MCF 10A (cell line): ENCODE measurements around the gene APBA1. TPM values are rescaled to one million over a fixed set of nuclear protein-coding genes. Genes with fewer than 3 reads are reported as not detected.

Source experiments
- BruUV-seq: library from RNA; stranded (reverse); fragments of 400-500 nt; replicated peaks from 2 replicates; lab custom pipeline; 2021; lab: Mats Ljungman, UMichigan
- CTCF ChIA-PET: fragments of 300-600 bp; sonication (Branson Sonifier 250); formaldehyde crosslinking; extraction: SDS; loops from one replicate; lab custom pipeline; 2021; ENCODE audit warnings: antibody characterized with exemption, inconsistent platforms; lab: Yijun Ruan, JAX
- POLR2A ChIA-PET: fragments of 300-600, 350-650 bp; sonication (Branson Sonifier 250); formaldehyde crosslinking; extraction: SDS; loops from one replicate; lab custom pipeline; 2020; ENCODE audit warnings: antibody characterized with exemption, inconsistent platforms; lab: Yijun Ruan, JAX
- DNase-seq: peaks from one replicate; pipeline ENCODE4 v3.0.0-alpha.2; 2018; ENCODE audit not compliant: unreplicated experiment
- H3K27ac Mint-ChIP-seq: one replicate; pipeline ENCODE4 v1.8.0; 2022; ENCODE audit warnings: mild to moderate bottlenecking, low read depth, mixed read lengths; ENCODE audit not compliant: unreplicated experiment
- H3K27me3 Mint-ChIP-seq: one replicate; pipeline ENCODE4 v1.8.0; 2022; ENCODE audit warnings: mixed read lengths; ENCODE audit not compliant: insufficient read depth, unreplicated experiment
- H3K36me3 Mint-ChIP-seq: one replicate; pipeline ENCODE4 v1.8.0; 2022; ENCODE audit warnings: mild to moderate bottlenecking, moderate library complexity, mixed read lengths; ENCODE audit not compliant: insufficient read depth, unreplicated experiment
- H3K4me1 Mint-ChIP-seq: one replicate; pipeline ENCODE4 v1.8.0; 2022; ENCODE audit warnings: mixed read lengths; ENCODE audit not compliant: insufficient read depth, unreplicated experiment
- H3K4me3 Mint-ChIP-seq: one replicate; pipeline ENCODE4 v1.8.0; 2022; ENCODE audit warnings: mild to moderate bottlenecking, moderate library complexity, mixed read lengths; ENCODE audit not compliant: unreplicated experiment
- H3K9me3 Mint-ChIP-seq: one replicate; pipeline ENCODE4 v1.8.0; 2022; ENCODE audit warnings: mixed read lengths; ENCODE audit not compliant: unreplicated experiment
- CTCF ChIP-seq: fragments of 200-600 bp; IDR thresholded peaks from one replicate; pipeline ENCODE4 v1.8.0; 2022; ENCODE audit warnings: antibody characterized with exemption, mild to moderate bottlenecking; ENCODE audit not compliant: unreplicated experiment
- intact Hi-C: fragments of 100-400 bp; cut with micrococcal nuclease; formaldehyde crosslinking; loops from 2 replicates; pipeline ENCODE4 v1.14.1; 2022
- total RNA-seq: library from RNA; stranded (reverse); gene quantifications from 2 replicates; pipeline ENCODE4 v1.2.3, GENCODE V29; 2022

APBA1 gene
- total RNA-seq, 1 experiment from 2014 or later: 0.07 TPM

- intact Hi-C loops: no loop called here
- H3K9me3 Mint-ChIP-seq: peaks cover 8% of the 10 kb centered on the region
- peaks cover 26% of the 10 kb centered on the region for H3K27me3 Mint-ChIP-seq
- no peak overlapping the region for H3K27ac Mint-ChIP-seq
- no peaks in the 10 kb centered on the region for H3K4me1 Mint-ChIP-seq
- no peaks in the 10 kb centered on the region for H3K36me3 Mint-ChIP-seq
- CTCF ChIA-PET: interaction anchor here (1.0 kb wide), 1 partner anchor 20 kb away, joined by 3 read pairs; no protein-coding TSS in a partner anchor
- H3K4me3 Mint-ChIP-seq: no peak overlapping the region
- no peak for DNase-seq
- no TSS peak for BruUV-seq
- POLR2A ChIA-PET: no interaction called here
- no peak for TF ChIP-seq CTCF
These were observed 26.7 kb downstream of the APBA1 start for GRCh38 chr9:69645488-69645887.

- Mint-ChIP-seq H3K4me1 (no peaks in the 10 kb centered on the region), H3K9me3 (peaks cover 8% of the 10 kb centered on the region), H3K27me3 (peaks cover 26% of the 10 kb centered on the region), H3K4me3 (no peak overlapping the region), H3K27ac (no peak overlapping the region), H3K36me3 (no peaks in the 10 kb centered on the region)
- DNase-seq: no peak
- ChIA-PET CTCF (interaction anchor here (0.6 to 1.1 kb wide), 4 partner anchors 102 to 276 kb away, joined by 3 to 5 read pairs (median 4); no protein-coding TSS in a partner anchor), POLR2A (no interaction called here)
- intact Hi-C loops: no loop called here
- TF ChIP-seq CTCF: no peak
- no TSS peak for BruUV-seq
These were observed 29.1 kb downstream of the APBA1 start for GRCh38 chr9:69643098-69643497.

- DNase-seq: peak; percentile 9
- Mint-ChIP-seq H3K27ac (no peak overlapping the region), H3K36me3 (no peaks in the 10 kb centered on the region), H3K9me3 (peaks cover 13% of the 10 kb centered on the region), H3K4me1 (no peaks in the 10 kb centered on the region), H3K4me3 (no peak overlapping the region), H3K27me3 (peaks cover 40% of the 10 kb centered on the region)
- BruUV-seq: no TSS peak
- intact Hi-C loops: no loop called here
- CTCF ChIA-PET: interaction anchor here (0.7 to 1.2 kb wide), 2 partner anchors 10 to 17 kb away, joined by 3 read pairs; no protein-coding TSS in a partner anchor
- TF ChIP-seq CTCF: no peak
- POLR2A ChIA-PET: interaction anchor here (1.3 kb wide), 1 partner anchor 10 kb away, joined by 3 read pairs; no protein-coding TSS in a partner anchor
These were observed 34.4 kb downstream of the APBA1 start for GRCh38 chr9:69637817-69638200.

- BruUV-seq: no TSS peak
- peaks cover 8% of the 10 kb centered on the region for H3K9me3 Mint-ChIP-seq
- POLR2A ChIA-PET: interaction anchor here (1.3 kb wide), 1 partner anchor 10 kb away, joined by 3 read pairs; no protein-coding TSS in a partner anchor
- intact Hi-C loops: no loop called here
- CTCF ChIA-PET: interaction anchor here (1.2 kb wide), 1 partner anchor 18 kb away, joined by 3 read pairs; no protein-coding TSS in a partner anchor
- H3K27ac Mint-ChIP-seq: no peak overlapping the region
- no peaks in the 10 kb centered on the region for H3K4me1 Mint-ChIP-seq
- DNase-seq: no peak
- H3K4me3 Mint-ChIP-seq: no peak overlapping the region
- no peak for TF ChIP-seq CTCF
- H3K27me3 Mint-ChIP-seq: peaks cover 40% of the 10 kb centered on the region
- H3K36me3 Mint-ChIP-seq: no peaks in the 10 kb centered on the region
These were observed 34.9 kb downstream of the APBA1 start for GRCh38 chr9:69637193-69637816.
